GM18508 (cell line): Measurements from ENCODE around the gene NDOR1.
"Not testable (repeated sequence)": the region's sequence is repeated elsewhere in the genome, so short reads cannot be mapped to it uniquely, and the experiment has no call there.

Experiments used
- ATAC-seq: cut with Tn5 transposase; IDR thresholded peaks from one replicate; pipeline ENCODE4 v1.9.1; 2021; ENCODE audit warnings: moderate number of reproducible peaks; ENCODE audit not compliant: insufficient read depth, unreplicated experiment

The NDOR1 gene

DNA sequence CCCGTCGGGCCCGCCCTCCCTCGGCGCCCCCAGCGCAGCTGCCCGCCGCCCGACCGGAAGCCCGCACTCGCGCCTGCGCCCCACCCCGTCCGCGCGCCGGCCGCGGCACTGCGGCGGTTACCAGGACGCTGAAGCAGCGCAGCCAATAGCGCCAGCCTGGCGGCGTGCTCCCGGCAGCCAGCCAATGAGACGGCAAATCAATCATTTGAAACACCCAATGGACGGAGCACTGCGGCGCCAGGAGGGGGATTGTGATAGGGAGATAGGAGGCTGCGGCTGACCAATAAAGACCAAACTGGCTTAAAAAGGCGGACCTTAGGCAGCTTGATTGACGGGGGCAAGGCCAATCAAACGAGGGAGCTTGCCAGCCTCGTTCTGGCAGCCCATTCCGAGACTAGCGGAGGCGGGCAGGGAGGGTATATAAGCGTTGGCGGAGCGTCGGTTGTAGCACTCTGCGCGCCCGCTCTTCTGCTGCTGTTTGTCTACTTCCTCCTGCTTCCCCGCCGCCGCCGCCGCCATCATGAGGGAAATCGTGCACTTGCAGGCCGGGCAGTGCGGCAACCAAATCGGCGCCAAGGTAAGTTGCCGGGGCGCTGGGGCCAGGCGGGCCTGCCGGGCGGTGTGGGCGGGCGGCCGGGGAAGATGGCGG lies 35.5 kb downstream of the NDOR1 start, which contains the start of gene TUBB4B:
Gene TUBB4B (plus strand): TSS at position 447 of the 649 bp plus-strand sequence. CDS start 74 bp downstream, at position 521.
- peak; percentile 71 for ATAC-seq

DNA sequence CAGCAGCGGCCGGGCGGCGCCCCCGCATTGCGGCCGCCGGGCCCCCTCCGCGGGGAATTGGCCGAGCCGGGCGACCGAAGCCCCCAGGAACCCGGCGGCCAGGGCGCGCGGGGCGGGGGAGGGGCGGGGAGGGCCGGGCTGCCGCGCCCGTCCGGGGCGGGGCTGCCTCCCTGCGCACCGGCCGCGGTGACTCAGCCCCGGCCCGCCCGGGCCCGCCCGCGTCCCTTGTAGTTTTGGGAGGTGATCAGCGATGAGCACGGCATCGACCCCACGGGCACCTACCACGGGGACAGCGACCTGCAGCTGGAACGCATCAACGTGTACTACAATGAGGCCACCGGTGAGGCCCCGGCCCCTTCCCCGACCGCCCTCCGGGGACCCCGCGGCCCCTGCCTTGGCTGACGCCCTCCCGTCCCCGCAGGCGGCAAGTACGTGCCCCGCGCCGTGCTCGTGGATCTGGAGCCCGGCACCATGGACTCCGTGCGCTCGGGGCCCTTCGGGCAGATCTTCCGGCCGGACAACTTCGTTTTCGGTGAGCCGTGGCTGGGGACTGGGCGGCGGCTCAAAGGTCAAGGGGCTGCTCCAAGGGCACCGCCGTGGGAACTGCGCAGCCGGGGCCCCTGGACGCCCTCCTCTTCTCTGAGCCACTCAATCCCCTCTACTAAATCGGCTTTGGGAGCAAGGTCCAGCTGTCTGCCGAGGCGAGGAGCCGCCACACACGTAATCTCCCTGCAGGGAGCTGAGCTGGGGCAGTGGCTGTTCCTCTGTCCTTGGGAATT lies 36.2 kb downstream of the NDOR1 start:
- no peak for ATAC-seq

DNA sequence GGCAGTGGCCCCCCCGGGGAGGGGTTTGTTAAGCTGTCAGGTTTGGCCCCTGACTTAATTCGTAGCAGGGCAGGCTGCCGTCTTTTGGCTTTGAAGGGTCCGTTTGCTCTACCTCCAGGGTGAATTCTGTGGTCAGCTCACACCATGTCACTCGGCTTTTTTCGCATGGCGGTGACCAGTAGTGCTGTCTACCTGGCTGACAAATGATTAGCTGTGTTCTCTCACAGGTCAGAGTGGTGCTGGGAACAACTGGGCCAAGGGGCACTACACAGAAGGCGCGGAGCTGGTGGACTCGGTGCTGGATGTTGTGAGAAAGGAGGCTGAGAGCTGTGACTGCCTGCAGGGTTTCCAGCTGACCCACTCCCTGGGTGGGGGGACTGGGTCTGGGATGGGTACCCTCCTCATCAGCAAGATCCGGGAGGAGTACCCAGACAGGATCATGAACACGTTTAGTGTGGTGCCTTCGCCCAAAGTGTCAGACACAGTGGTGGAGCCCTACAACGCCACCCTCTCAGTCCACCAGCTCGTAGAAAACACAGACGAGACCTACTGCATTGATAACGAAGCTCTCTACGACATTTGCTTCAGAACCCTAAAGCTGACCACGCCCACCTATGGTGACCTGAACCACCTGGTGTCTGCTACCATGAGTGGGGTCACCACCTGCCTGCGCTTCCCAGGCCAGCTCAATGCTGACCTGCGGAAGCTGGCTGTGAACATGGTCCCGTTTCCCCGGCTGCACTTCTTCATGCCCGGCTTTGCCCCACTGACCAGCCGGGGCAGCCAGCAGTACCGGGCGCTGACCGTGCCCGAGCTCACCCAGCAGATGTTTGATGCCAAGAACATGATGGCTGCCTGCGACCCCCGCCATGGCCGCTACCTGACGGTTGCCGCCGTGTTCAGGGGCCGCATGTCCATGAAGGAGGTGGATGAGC lies 37.0 kb downstream of the NDOR1 start:
- no peak for ATAC-seq

DNA sequence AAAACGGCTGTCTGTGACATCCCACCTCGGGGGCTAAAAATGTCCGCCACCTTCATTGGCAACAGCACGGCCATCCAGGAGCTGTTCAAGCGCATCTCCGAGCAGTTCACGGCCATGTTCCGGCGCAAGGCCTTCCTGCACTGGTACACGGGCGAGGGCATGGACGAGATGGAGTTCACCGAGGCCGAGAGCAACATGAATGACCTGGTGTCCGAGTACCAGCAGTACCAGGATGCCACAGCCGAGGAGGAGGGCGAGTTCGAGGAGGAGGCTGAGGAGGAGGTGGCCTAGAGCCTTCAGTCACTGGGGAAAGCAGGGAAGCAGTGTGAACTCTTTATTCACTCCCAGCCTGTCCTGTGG lies 37.7 kb downstream of the NDOR1 start:
- ATAC-seq, result not testable (repeated sequence)

DNA sequence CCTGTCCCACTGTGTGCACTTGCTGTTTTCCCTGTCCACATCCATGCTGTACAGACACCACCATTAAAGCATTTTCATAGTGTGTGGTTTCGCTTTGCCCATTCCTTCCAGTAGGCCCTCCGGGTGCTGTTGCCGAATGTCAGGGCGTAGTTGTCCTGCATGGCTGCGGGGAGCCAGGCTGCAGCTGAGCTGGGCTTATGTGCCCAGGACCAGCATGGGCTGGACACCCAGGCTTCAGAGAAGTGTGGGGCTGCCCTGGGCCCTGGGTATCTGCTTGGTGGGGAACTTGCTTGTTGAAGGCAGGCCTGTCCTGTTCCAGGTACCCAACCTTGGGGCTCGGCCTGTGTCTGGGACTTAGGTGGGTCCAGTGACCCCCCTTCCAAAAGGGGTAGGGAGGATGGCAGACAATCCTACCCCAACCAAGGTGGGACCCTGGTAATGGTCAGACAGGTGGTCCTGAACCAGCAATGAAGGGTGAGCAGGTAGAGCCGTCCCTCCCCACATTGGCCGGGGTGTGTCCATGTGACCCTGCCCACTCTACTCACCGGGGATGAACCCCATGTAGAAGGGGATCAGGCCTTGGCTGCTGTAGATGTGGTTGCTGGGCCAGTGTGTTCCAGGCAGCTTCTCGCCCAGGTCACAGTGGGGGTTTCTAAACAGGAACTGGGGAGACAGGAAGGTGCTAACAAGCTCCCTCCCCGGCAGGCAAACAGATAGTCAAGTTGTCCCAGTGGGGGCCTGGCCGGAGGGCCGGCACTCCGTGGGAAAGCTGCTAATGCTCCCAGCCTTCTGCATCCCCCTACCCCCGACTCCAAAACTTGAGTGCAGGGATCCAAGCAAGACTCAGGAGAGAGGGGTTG lies 38.4 kb downstream of the NDOR1 start:
- no peak for ATAC-seq

DNA sequence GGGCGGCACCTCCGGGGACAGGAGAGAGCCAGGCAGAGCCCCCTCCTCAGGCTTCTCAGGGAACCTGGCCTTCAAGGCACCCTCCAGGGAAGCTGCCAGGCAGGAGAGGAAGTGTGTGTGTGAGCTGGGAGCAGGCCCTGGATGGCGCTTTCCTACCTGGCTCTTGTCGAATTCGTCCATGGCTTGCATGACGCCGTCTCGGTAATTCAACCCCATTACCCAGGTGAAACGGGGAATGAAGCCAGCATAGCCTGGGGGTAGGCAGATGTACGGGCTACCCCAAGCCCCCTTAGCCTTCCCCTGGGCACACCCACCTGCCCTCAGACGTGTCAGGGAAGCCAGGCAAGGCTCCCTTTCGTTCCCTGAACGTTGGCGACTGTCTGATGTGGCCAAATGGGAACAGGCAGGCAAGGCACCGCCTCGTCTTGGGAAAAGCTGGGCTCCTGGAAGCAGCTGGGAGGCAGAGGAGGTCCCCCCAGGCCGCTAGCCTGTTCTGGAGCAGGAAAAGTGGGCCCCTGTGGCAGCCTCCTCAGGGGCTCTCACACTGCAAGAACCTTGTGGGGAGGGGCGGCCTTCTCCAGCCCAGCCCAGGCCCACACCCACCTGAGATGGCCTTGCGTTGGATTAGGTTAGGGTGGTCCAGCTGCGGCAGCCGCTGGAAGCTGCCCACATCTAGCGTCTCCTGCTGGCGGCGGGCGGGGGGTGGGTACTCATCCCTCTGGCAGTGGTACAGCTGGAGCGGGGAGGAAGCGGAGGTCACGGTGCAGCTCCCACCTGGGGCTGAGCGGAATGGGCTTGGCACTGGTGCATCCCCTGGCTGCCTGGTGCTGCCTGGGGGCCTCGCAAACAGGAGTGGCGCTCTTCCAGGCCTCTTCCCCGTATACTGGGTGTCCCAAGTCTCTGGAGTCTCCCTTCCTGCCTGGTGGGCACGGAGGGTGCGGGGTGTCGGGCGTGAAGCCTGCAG lies 39.3 kb downstream of the NDOR1 start:
- ATAC-seq, result no peak

DNA sequence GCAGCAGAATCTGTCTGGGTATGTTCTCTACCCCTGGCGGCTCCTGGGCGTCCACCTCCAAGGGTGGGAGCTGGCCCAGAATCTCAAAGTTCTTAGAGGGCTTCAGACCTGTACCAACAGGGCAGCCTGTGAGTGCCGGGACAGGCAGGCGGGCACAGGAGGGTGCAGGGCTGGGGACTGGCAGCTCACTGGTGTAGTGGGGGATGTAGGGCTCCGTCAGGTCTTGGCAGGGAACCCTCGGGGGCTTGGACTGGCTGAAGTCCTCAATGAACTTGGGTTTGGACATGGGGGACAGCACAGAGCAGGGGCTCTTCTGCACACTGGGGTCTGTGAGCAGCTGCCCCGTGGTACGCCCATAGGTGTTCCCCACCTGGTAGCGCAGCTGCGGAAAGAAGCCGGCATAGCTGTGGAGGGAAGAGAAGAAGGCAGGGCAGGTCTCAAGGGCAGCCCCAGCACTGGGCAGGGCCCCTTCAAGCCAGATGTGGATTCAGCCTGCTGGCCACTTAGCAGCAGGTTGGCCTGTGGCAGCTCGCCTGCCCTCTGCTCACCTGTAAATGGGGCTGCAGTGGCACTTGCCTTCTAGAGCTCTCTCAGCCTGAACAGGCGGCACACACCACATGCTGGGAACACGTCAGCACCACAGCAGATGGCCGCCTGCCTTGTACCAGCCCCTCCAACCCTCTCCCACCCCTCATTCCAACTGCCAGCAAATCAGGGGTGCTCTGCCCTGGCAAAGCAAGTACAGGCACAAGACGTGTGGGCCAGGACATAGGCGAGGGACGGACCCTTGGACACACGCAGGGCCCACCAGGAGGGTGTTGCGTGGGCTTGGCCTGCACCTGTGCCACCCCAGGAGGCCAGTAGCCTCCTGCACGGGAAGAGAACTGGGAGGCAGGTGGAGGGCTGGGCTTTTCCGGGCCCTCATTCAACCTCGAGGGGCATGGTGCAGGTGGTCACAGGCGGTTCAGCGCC lies 40.2 kb downstream of the NDOR1 start:
- ATAC-seq, result no peak

DNA sequence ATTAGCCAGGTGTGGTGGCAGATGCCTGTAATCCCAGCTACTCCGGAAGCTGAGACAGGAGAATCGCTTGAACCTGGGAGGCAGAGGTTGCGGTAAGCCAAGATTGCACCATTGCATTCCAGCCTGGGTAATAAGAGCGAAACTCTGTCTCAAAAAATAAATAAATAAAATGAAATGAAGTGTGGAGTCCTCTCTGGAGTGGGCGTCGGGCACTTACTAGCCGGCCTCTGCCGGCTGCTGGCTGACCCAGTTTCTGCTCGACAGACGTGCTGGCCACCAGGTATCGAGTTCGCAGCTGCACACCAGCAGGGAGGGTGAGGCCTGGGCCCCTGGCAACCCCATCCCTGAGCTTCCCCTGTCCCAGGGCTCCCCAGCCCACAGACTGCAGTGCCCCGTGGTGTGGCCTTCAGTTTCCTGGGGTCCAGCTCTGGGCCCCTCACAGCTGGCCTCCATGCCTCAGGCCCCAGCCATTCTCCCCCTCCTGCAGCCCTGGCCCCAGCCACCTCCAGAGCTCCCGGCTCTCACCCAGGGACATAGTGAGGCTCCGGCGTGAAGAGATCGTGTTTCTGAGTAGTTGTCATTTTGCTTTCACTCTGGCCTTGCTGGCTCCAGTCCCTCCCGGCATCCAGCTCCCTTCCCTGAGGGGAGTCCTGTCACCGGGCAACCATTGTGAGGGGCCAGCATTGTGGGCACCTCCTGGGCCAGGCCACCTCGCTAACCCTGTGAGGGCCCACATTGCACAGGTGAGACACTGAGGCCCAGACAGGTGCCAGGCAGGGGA lies 41.8 kb downstream of the NDOR1 start:
- no peak for ATAC-seq

DNA sequence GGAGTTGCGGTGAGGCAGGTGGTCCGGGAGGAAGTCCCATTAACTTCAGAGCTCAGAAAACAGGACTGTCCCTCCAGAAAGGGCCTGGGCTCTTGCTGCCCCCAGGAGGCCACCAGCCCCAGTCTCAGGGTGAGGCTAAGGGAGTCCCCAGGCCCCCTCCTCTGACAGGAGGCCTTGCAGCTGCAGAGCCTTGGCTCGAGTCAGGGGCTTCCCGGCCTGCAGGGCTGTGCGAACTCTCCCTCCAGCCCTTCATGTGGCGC lies 42.3 kb downstream of the NDOR1 start:
- ATAC-seq, result no peak

DNA sequence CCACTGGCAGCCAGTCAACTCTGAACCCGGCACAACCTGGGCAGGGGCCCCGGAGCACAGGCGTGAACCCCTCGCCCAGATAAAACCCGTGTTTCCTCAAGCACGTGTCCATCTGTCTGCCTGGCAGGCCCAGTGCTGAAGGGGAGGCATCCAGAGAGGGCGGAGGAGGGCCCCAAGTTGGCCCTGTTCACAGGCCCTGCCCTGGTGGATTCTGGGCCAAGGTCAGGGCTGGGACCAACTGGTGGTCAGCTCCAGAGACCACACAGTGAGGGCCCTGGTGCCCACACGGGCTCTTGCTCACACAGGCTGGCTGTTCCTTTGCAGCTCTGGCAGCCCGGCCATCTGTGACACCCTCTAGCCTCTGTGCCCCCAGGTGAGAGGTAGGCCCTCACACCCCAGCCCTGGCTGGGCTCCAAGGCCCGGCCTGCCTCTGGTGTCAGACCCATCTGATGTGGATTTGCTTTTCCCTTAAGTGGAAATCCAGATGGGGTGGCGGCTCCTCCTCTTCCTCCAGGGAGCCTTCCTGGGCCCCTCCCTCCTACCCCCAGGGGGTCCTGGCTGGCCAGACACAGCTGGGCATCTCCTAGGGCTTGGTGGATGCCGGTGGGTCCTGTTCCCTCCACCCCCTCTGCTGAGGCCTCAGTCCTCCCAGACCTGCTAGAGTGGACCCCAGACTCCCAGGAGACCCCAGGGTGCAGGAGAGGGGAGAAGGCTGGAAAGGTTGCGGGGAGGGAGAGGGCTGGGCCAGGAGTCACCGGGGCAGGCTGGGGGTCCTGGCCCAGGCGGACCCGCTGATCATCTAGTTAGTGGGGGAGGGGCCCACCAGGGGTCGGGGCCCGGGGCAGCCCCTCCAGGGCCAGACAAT lies 45.1 kb downstream of the NDOR1 start:
- no peak for ATAC-seq

DNA sequence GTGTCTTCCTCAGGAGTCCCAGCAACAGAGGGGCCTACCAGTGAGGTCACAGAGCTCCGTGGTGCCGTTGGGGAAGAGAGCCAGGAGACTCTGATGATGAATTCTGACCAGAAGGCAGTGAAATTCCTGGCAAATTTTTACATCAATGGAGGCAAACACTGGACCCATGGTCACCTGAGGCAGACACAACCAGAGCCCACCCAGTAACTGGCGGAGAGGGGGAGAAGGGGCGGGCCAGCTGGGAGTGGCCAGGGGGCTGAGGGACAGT lies 45.6 kb downstream of the NDOR1 start, which contains the start of gene STPG3:
Gene STPG3 (plus strand): TSS at position 93 of the 268 bp plus-strand sequence. CDS start 1 bp downstream, at position 94.
- no peak for ATAC-seq

DNA sequence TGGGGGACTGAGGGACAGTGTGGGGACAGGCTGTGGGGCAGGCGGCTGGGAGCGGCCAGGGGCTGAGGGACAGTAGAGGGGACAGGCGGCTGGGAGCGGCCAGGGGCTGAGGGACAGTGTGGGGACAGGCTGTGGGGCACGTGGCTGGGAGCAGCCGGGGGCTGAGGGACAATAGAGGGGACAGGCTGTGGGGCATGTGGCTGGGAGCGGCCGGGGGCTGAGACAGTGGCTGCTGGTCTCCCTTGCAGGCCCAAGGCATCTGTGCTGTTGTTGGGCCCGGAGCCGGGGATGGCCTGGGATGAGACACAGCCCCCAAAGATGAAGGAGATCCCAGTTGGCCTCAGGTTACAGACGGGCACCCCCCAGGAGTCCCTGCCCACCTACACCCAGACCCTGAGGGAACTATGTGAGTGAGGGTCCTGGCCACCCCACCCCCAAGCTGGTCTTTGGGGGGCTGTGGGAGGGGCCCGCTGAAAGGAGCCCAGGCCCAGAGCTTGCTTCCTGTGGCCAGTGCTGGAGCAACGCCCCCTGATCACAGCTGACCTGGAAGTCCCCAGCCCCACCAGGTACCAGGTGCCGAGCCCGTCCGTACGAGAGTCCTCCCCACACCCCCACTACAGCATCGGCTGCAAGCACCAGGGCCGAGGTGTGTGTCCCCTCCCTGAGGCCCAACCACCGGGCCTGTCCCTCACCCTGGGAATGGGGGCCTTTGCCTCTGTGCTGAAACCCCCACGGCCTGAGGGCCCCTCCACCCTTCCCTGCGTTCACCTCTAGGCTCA lies 46.2 kb downstream of the NDOR1 start:
- no peak for ATAC-seq

DNA sequence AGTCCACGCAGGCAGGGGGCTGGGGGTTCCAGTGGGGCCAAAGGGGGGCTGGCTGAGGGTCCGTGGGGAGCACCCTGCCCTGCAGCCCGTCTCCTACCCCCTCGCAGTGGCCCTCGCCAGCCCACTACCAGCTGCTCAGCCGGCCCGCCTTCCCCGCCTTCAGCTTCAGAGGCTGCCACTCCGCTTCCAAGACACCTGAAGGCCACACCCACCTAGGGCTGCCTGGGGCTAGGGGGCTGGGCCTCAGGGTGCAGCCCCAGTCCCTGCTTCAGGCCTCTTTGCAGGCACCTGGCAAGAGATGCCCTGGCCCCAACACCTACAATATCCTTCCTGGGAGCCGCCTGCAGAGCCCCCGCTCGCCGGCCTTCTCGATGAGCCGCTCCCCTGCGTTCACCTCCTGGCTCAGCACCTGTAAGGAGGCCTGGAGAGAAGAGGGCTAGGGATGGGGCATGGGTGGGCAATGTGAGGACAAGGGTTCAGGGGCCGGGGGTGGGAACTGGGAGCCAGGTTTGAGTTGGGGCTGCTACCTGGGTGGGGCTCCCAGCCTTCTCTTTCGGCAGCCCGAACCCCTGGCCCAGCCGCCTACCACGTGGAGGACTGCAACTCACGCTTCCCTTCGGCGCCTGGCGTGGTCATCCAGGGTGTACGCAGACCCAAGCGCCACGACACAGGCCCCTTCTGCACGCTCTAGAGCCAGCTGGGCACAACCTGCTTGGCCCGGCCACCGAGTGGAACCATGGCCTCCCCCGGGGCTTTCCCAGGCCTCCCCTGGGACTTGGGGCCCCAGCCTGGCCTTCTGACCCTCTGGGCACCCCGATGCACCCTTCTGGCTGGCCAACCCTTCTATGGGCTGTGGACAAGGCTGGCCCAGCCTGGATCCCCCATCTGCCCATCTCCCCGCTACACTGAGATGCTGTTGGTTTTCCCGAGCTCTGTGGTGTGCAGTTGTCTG lies 47.3 kb downstream of the NDOR1 start:
- ATAC-seq, result no peak

DNA sequence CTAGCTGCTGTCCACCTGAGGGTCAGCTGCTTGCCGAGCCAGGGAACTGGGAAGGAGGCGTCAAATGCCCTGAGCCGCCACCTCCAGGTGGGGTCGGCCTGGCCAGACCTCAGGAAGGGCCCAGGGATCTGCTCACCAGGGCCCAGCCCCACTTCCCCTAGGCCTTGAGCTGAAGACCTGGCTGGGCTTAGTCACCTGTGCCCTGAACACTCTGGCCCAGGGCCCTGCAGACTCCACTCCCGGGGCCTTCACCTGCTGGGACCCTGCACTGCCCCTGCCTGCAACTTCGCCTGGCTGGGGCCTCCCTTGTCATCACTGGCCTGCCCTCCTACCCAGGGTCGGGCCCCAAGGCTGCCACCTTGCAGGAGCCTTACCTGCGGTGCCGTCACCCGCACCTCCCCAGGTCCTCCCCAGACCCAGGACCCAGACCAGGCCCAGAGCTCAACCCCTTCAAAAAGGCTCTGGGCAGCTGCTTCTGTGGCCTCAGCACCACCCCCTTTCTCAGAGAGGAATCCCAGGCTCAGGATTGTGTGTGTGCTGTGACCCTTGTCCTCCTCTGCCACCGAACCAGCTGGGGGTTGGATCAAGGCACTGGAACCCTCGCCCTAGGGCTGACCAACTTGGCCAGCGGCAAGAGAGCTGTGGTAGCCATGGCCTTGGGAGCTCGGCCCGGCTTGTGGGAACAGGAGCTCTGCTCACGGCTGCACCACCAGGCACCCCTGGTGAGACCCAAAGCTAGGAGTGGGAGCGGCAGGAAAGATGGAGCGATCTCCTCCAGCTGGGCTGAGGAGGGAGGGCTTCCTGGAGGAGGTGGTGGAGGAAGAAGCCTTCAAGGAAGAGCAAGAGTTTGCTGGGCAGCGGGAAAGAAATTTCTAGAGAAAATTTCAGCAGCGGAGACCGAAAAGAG lies 48.5 kb downstream of the NDOR1 start:
- ATAC-seq, result no peak
